NT2/D1 (cell line): ENCODE results near the gene PLXNA2.

Experiments
- YY1 ChIP-seq: IDR thresholded peaks from 2 replicates; pipeline ENCODE4 v1.6.1; 2011; ENCODE audit not compliant: insufficient read length, insufficient read depth
- ZNF274 ChIP-seq: IDR thresholded peaks from 2 replicates; pipeline ENCODE4 v1.6.1; 2011; ENCODE audit warnings: mild to moderate bottlenecking, low read depth, low read length

DNA sequence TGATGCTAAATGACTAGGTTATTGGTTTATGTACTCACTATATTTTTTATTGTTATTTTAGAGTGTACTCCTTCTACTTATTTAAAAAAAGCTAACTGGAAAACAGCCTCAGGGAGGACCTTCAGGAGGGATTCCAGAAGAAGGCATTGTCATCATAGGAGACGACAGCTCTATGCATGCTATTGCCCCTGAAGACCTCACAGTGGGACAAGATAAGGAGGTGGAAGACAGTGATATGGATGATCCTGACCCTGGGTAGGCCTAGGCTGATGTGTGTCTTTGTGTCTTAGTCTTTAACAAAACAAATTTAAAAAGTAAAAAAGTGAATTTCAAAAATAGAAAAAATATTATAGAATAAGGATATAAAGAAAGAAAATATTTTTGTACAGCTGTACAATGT, 177.6 kb downstream of the PLXNA2 start:
- no peak for TF ChIP-seq ZNF274
- TF ChIP-seq YY1: no peak
